Bronchial epithelial cell (primary cell): ENCODE data around the gene TEX28. TPM values are rescaled to one million over a fixed set of nuclear protein-coding genes. Genes with fewer than 3 reads are reported as not detected.
A peak's percentile ranks its signal among the peaks of the same experiment; 100 is the strongest.
"Not testable (repeated sequence)": the region's sequence is repeated elsewhere in the genome, so short reads cannot be mapped to it uniquely, and the experiment has no call there.

Experiments
- DNase-seq: peaks from one replicate; pipeline ENCODE4 v3.0.0-alpha.2; 2010; ENCODE audit warnings: low read depth
- FAIRE-seq: peaks from 2 replicates; lab custom pipeline; 2011; peaks lifted over from hg19 to GRCh38; lab: Jason Lieb, UNC
- H3K27me3 ChIP-seq: 2 replicates; pipeline ENCODE4 v1.5.1; 2011; ENCODE audit warnings: low read length; ENCODE audit not compliant: control insufficient read depth, insufficient read depth
- H3K36me3 ChIP-seq: 2 replicates; pipeline ENCODE4 v1.5.1; 2011; ENCODE audit warnings: low read length; ENCODE audit not compliant: control insufficient read depth, insufficient read depth
- H3K4me3 ChIP-seq: 2 replicates; pipeline ENCODE4 v1.5.1; 2011; ENCODE audit warnings: mild to moderate bottlenecking, low read depth, low read length, control low read depth
- total RNA-seq: library from RNA; depleted of rRNA; stranded (reverse); fragments of >200 nt; gene quantifications from 2 replicates; pipeline ENCODE4 v1.2.1, GENCODE V29; 2014
- TF ChIP-seq, protein P1 (sequence below): IDR thresholded peaks from 2 replicates; pipeline ENCODE4 v1.5.1; 2011; ENCODE audit warnings: mild to moderate bottlenecking, moderate library complexity, low read length, control low read depth, inconsistent platforms; ENCODE audit not compliant: insufficient read depth, severe bottlenecking

Gene TEX28
- total RNA-seq, 1 donor from 2014 or later: not detected

DNA sequence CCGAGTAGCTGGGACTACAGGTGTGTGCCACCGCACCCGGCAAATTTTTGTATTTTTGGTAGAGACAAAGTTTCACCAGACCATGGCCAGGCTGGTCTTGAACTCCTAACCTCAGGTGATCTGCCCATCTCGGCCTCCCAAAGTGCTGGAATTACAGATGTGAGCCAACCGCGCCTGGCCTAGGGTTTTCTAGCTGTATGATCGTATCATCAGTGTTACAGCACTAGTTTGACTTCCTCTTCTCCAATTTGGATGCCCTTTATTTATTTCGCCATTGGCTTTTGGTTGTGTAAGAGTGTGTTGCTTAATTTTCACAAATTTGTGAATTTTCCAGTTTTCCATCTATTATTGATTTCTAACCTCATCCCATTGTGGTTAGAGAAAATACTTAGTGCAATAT, 5.9 kb upstream of the TEX28 start:
- H3K27me3 ChIP-seq: no peaks in the 10 kb centered on the region
- DNase-seq (no peak), FAIRE-seq (no peak)
- no peak overlapping the region for H3K4me3 ChIP-seq
- TF ChIP-seq, protein P1, sequence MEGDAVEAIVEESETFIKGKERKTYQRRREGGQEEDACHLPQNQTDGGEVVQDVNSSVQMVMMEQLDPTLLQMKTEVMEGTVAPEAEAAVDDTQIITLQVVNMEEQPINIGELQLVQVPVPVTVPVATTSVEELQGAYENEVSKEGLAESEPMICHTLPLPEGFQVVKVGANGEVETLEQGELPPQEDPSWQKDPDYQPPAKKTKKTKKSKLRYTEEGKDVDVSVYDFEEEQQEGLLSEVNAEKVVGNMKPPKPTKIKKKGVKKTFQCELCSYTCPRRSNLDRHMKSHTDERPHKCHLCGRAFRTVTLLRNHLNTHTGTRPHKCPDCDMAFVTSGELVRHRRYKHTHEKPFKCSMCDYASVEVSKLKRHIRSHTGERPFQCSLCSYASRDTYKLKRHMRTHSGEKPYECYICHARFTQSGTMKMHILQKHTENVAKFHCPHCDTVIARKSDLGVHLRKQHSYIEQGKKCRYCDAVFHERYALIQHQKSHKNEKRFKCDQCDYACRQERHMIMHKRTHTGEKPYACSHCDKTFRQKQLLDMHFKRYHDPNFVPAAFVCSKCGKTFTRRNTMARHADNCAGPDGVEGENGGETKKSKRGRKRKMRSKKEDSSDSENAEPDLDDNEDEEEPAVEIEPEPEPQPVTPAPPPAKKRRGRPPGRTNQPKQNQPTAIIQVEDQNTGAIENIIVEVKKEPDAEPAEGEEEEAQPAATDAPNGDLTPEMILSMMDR: no peak
- no peaks in the 10 kb centered on the region for H3K36me3 ChIP-seq

DNA sequence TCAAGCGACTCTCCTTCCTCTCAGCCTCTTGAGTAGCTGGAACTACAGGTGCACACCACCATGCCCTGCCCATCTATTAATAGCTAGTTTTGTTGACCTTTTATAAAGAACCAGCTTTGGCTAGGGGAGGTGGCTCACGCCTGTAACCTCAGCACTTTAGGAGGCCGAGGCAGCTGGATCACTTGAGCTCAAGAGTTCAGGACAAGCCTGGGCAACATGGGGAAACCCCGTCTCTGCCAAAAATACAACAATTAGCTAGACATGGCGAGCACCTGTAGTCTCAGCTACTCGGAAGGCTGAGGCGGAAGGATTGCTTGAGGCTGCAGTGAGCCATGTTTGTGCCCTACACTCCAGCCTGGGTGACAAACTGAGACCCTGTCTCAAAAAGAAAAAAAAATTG, 3.4 kb upstream of the TEX28 start:
- FAIRE-seq: no peak
- Histone ChIP-seq H3K36me3 (no peaks in the 10 kb centered on the region), H3K27me3 (no peaks in the 10 kb centered on the region), H3K4me3 (no peak overlapping the region)
- TF ChIP-seq, protein P1: no peak
- peak; percentile 30 for DNase-seq

GRCh38 chrX:154296731-154297130, 1.8 kb upstream of the TEX28 start:
- FAIRE-seq: no peak
- TF ChIP-seq, protein P1: no peak
- Histone ChIP-seq H3K27me3 (no peaks in the 10 kb centered on the region), H3K36me3 (no peaks in the 10 kb centered on the region), H3K4me3 (no peak overlapping the region)
- DNase-seq: no peak

DNA sequence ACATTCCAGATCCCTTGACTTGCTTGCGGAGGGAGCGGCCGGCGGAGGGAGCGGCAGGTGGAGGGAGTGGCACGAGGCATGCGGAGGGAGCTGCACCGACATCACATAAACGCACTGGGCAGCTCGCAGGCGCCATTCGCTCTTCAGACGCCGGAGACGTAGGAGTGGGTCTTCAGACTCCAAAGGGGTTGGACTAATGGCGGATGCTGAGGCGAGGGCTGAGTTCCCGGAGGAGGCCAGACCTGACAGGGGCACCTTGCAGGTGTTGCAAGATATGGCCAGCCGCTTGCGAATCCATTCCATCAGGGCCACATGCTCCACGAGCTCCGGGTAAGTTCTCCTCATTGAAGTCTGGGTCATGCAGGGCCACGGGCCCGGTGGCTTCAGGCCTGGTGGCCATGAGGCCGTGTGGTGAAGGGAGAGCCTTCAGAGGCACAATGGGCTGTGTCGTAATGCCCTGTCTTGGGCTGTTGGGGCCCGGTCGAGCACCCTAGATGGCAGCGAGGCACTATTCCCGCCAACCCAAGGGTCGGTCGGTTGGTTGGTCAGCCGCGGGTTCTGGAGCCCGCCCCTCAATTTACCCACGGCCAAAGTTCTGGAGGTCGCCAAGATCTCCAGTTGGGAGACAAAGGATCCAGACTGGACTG, 863 bp upstream of the TEX28 start, which contains the start of gene TKTL1:
TSS of gene TKTL1 (plus strand) at position 132 of the 647 bp plus-strand sequence. CDS start at position 197, 65 bp downstream.
- Histone ChIP-seq H3K36me3 (no peaks in the 10 kb centered on the region), H3K4me3 (no peak within 1 kb of the TSS), H3K27me3 (no peaks in the 10 kb centered on the region)
- FAIRE-seq (no peak), DNase-seq (no peak)
- TF ChIP-seq, protein P1: no peak

DNA sequence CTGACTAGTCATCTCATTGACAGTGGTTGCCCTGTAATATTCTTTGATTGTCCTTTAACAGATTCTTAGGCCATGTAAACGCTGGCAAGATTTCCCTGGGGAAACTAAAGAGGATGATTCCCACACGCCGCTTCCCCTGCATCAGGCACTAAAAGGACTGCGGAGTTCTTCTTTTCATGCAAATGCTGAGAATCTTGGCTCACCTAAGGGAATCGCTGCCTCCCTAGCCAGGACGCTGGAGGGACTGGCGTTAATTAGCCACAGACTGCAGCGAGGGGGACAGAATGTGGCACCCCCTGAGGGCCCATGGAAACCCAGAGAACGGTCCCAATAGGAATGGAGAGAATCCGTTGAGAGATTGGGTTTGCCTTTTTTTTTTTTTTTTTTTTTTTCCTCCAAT, 8.5 kb downstream of the TEX28 start:
- H3K4me3 ChIP-seq, DNase-seq, H3K27me3 ChIP-seq, H3K36me3 ChIP-seq, FAIRE-seq: not testable (repeated sequence)

DNA sequence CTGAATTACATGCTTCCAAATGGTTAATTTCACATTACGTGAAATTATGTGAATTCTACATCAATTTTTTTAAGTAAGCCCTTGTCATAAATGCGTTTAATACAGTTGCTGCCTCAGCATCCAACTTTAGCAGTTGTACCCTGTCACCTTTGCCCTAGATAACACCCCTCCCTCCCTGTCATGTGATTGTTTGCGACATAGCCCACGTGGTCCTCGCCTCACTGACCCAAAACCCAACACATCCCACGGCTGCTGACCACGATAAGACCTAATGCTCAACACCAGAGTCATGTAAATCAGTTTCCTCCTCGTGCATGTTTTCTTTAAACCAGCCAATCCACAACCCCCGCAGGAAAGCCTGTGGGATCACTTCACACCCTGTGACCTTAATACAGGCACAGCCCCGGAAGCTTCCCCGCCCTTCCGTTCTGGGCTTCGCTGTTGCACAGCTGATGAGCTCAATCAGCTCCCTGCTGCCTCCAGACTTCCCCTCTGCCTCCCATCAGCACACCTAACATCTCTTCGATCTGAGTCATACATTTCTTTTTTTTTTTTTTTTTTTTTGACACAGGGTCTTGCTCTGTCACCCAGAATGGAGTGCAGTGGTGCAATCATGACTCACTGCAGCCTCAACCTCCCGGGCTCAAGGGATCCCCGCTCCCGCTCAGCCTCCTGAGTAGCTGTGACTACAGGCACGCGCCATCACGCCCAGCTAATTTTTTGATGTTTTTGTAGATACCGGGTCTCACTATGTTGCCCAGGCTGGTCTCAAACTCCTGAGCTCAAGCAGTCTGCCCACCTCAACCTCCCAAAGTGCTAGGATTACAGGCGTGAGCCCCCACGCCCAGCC, 10.2 kb downstream of the TEX28 start:
- H3K27me3 ChIP-seq, H3K36me3 ChIP-seq, H3K4me3 ChIP-seq, DNase-seq, FAIRE-seq: not testable (repeated sequence)

DNA sequence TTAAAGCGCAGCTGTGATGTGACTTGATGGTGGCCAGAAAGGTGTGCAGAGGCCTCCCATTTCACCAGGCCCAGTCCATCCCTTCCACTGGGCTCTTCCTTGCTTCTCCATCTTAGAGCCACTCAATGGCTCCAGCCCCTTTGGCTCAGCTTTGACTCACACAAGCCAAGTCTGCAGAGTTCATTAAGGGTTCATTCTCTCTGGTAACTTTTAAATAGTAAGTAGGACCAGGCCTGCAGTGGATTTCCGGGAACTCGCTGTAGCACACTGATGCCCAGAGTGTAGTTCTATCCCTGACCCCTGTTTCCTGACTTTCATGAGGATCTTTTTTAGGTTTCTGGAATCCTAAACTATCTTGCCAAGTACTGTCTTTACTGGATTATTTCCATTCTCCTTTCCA, 25.7 kb downstream of the TEX28 start:
- H3K36me3 ChIP-seq, FAIRE-seq, DNase-seq, H3K27me3 ChIP-seq, H3K4me3 ChIP-seq: not testable (repeated sequence)

GRCh38 chrX:154263072-154263471, 31.9 kb downstream of the TEX28 start:
- H3K4me3 ChIP-seq, H3K36me3 ChIP-seq, FAIRE-seq, H3K27me3 ChIP-seq, DNase-seq: not testable (repeated sequence)

GRCh38 chrX:154258711-154259110, 36.2 kb downstream of the TEX28 start:
- not testable (repeated sequence) for H3K27me3 ChIP-seq, H3K4me3 ChIP-seq, DNase-seq, H3K36me3 ChIP-seq, FAIRE-seq

GRCh38 chrX:154257282-154257681, 37.6 kb downstream of the TEX28 start, which contains the start of gene OPN1MW3:
Gene OPN1MW3, plus strand, starts transcription at chrX:154257582. Its CDS starts 38 bp downstream, at chrX:154257620.
- H3K36me3 ChIP-seq, DNase-seq, H3K27me3 ChIP-seq, H3K4me3 ChIP-seq, FAIRE-seq: not testable (repeated sequence)
